ENCODE data around the gene TMOD3.

DNA sequence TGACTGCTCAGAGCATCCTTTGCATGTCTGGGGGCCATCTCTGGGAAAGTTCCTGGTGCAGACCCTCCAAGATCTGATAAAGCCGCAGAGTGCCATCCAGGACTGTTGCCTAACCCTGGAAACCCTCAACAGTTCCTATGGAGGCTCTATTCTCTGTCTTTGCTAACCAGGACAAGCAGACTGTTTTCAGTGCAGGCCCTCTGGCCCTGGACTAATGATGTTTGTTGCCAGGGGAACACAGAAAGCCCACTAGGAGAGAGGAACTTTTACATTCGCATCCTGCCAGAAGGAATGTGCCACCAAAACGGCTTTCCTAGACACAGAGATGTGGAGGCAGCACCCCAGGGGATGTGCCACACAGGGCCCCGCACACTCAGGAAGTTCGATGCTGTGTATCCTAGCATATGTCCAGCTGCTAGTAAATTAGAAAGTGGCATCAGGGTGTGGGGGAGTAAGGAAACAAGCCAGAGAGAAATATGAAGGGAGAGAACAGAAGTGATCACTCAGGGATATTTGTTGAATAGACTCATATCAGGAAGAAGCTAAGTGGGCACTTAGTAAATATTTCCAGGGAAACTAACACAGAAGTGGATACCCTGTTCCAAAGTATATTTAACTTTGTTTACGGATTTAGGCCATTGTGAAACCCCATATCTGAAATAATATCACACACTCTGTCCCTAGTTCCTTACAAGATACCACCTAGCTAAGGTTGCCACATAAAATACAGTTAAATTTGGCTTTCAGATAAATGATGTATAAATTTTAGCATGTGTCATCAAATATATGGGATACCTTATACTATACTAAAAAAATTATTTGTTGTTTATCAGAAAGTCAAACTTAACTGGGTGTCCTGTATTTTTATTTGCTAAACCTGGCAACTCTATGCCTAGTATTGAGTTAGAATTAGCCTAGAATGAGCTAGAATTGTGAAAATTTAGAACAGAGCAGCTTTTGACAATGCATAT is 29.9 kb upstream of the TMOD3 start:
- TF ChIP-seq, protein P1, sequence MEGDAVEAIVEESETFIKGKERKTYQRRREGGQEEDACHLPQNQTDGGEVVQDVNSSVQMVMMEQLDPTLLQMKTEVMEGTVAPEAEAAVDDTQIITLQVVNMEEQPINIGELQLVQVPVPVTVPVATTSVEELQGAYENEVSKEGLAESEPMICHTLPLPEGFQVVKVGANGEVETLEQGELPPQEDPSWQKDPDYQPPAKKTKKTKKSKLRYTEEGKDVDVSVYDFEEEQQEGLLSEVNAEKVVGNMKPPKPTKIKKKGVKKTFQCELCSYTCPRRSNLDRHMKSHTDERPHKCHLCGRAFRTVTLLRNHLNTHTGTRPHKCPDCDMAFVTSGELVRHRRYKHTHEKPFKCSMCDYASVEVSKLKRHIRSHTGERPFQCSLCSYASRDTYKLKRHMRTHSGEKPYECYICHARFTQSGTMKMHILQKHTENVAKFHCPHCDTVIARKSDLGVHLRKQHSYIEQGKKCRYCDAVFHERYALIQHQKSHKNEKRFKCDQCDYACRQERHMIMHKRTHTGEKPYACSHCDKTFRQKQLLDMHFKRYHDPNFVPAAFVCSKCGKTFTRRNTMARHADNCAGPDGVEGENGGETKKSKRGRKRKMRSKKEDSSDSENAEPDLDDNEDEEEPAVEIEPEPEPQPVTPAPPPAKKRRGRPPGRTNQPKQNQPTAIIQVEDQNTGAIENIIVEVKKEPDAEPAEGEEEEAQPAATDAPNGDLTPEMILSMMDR (conservative IDR thresholded peaks at IDR 0.05; ENCODE audit: low read depth in 2 of 2) = no peak
- TF ChIP-seq EZH2 (IDR thresholded peaks at IDR 0.05; ENCODE audit: low read depth, unreplicated experiment) = no peak
- no peak for TF ChIP-seq EZH2phosphoT487 (IDR thresholded peaks at IDR 0.05; ENCODE audit: unreplicated experiment)

Data from GM23338 (cell line).